Measurements from ENCODE around the gene NUDCD3. TPM values are rescaled to one million over a fixed set of nuclear protein-coding genes. Genes with fewer than 3 reads are reported as not detected.
A peak's percentile ranks its signal among the peaks of the same experiment; 100 is the strongest.

The NUDCD3 gene
- total RNA-seq, 1 donor from 2014 or later, result 35.4 TPM

DNA sequence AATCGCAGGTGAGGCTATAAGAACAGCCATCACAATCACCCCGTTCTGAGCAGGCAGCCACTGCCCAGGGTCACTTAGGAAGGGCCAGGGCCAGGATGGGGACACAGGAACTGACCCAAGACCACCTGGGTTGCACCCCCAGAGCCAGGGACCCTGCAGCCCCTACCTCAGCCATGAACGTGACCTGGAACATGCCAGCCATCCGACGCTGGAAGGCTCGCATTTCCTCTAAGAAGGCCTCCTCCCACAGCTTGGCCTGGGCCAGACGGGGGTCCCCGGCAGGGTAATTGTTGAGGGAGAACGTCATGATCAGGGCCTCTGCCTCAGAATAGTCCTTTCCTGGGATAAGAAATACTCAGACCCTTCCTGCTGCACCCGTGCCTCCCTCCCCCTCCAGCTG is 45.6 kb upstream of the NUDCD3 start:
- Mint-ChIP-seq H3K27ac (no peak overlapping the region), H3K36me3 (no peaks in the 10 kb centered on the region), H3K27me3 (ENCODE audit: insufficient read depth, low read depth) (peaks cover 4% of the 10 kb centered on the region), H3K4me3 (no peak overlapping the region), H3K4me1 (no peaks in the 10 kb centered on the region), H3K9me3 (no peaks in the 10 kb centered on the region)
- no peak overlapping the region for H3K27ac ChIP-seq
- no peaks in the 10 kb centered on the region for H3K27me3 ChIP-seq
- no peaks in the 10 kb centered on the region for H3F3A ChIP-seq (ENCODE audit: low read depth)
- TF ChIP-seq, protein P1, sequence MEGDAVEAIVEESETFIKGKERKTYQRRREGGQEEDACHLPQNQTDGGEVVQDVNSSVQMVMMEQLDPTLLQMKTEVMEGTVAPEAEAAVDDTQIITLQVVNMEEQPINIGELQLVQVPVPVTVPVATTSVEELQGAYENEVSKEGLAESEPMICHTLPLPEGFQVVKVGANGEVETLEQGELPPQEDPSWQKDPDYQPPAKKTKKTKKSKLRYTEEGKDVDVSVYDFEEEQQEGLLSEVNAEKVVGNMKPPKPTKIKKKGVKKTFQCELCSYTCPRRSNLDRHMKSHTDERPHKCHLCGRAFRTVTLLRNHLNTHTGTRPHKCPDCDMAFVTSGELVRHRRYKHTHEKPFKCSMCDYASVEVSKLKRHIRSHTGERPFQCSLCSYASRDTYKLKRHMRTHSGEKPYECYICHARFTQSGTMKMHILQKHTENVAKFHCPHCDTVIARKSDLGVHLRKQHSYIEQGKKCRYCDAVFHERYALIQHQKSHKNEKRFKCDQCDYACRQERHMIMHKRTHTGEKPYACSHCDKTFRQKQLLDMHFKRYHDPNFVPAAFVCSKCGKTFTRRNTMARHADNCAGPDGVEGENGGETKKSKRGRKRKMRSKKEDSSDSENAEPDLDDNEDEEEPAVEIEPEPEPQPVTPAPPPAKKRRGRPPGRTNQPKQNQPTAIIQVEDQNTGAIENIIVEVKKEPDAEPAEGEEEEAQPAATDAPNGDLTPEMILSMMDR (IDR thresholded peaks at IDR 0.05), result no peak
- TF ChIP-seq EZH2 (IDR thresholded peaks at IDR 0.05) (no peak), EZH2phosphoT487 (IDR thresholded peaks at IDR 0.05) (no peak)
- no peak overlapping the region for H2AFZ ChIP-seq (replicated peaks)
- DNase-seq (ENCODE audit: low spot score), result no peak
- H4K20me1 ChIP-seq (ENCODE audit: low read depth), result no peaks in the 10 kb centered on the region
- H3K36me3 ChIP-seq, result no peaks in the 10 kb centered on the region
- no peaks in the 10 kb centered on the region for H3K79me2 ChIP-seq (ENCODE audit: low read depth)
- no peaks in the 10 kb centered on the region for H3K9me3 ChIP-seq (ENCODE audit: low read depth)
- H3K9ac ChIP-seq, result no peak overlapping the region
- H3K4me2 ChIP-seq, result no peak overlapping the region
- no peak overlapping the region for H3K4me3 ChIP-seq
- no peaks in the 10 kb centered on the region for H3K4me1 ChIP-seq

GRCh38 chr7:44535348-44536064 is 45.0 kb upstream of the NUDCD3 start:
- Mint-ChIP-seq H3K9me3 (no peaks in the 10 kb centered on the region), H3K36me3 (no peaks in the 10 kb centered on the region), H3K27me3 (ENCODE audit: insufficient read depth, low read depth) (peaks cover 4% of the 10 kb centered on the region), H3K27ac (no peak overlapping the region), H3K4me1 (no peaks in the 10 kb centered on the region), H3K4me3 (no peak overlapping the region)
- H3K4me3 ChIP-seq, result no peak overlapping the region
- H3K36me3 ChIP-seq, result no peaks in the 10 kb centered on the region
- H3K4me1 ChIP-seq, result no peaks in the 10 kb centered on the region
- no peak for DNase-seq (ENCODE audit: low spot score)
- H4K20me1 ChIP-seq (ENCODE audit: low read depth), result no peaks in the 10 kb centered on the region
- no peaks in the 10 kb centered on the region for H3F3A ChIP-seq (ENCODE audit: low read depth)
- H3K27ac ChIP-seq, result no peak overlapping the region
- H3K79me2 ChIP-seq (ENCODE audit: low read depth), result no peaks in the 10 kb centered on the region
- H3K27me3 ChIP-seq, result no peaks in the 10 kb centered on the region
- no peak overlapping the region for H3K4me2 ChIP-seq
- H3K9ac ChIP-seq, result no peak overlapping the region
- no peak overlapping the region for H2AFZ ChIP-seq (replicated peaks)
- TF ChIP-seq EZH2phosphoT487 (IDR thresholded peaks at IDR 0.05), result no peak
- TF ChIP-seq EZH2 (IDR thresholded peaks at IDR 0.05), result no peak
- H3K9me3 ChIP-seq (ENCODE audit: low read depth), result no peaks in the 10 kb centered on the region

DNA sequence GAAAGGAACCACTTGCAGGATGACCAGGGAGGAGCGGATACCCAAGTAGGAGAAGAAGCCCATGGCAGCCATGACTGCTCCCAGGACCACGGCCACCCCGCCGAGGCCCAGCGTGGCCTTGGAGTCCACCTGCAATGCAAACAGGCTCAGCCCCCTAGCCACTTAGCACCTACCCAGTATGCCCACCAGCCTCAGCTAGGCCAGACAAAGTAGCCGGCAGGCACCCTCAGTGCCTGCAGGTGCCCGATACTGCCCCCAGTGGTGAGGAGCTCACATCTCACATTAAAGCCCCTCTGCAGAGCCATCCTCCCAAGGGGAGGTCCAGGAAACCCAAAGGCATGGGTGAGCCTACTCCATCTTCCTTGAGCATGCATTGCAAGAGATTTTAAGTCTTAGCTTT is 44.0 kb upstream of the NUDCD3 start:
- DNase-seq (ENCODE audit: low spot score), result peak; percentile 82
- Histone ChIP-seq H3K79me2 (ENCODE audit: low read depth) (no peaks in the 10 kb centered on the region), H3K36me3 (no peaks in the 10 kb centered on the region), H3K27ac (no peak overlapping the region), H3K9ac (no peak overlapping the region), H3K4me1 (no peaks in the 10 kb centered on the region), H4K20me1 (ENCODE audit: low read depth) (no peaks in the 10 kb centered on the region), H3F3A (ENCODE audit: low read depth) (no peaks in the 10 kb centered on the region), H3K27me3 (no peaks in the 10 kb centered on the region), H3K9me3 (ENCODE audit: low read depth) (no peaks in the 10 kb centered on the region), H3K4me3 (no peak overlapping the region), H3K4me2 (no peak overlapping the region), H2AFZ (replicated peaks) (peak overlapping the region; percentile 82)
- no peak overlapping the region for H3K27ac Mint-ChIP-seq
- no peaks in the 10 kb centered on the region for H3K36me3 Mint-ChIP-seq
- TF ChIP-seq, protein P1 (IDR thresholded peaks at IDR 0.05), result peak; percentile 80
- TF ChIP-seq EZH2 (IDR thresholded peaks at IDR 0.05) (no peak), EZH2phosphoT487 (IDR thresholded peaks at IDR 0.05) (no peak)
- no peak overlapping the region for H3K4me3 Mint-ChIP-seq
- peaks cover 4% of the 10 kb centered on the region for H3K27me3 Mint-ChIP-seq (ENCODE audit: insufficient read depth, low read depth)
- no peaks in the 10 kb centered on the region for H3K9me3 Mint-ChIP-seq
- H3K4me1 Mint-ChIP-seq, result no peaks in the 10 kb centered on the region

DNA sequence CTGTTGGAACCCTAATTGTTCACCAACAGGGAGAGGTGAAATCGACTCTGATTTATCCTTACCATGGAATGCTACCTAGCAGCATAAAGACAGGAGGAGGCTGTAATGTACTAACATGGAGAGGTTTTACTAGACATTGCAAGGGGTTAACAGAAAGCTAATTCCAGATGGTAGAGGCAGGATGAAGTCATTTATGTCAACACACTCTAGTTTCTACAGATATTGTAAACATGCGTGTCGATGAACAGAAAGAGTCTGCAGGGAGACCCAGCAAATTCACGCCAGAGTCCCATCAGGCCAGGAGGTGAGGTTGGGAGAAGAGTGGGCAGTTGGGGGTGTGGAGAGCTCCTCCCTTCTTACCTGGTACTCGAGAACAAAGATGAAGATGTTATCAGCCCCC is 43.6 kb upstream of the NUDCD3 start:
- H3K27ac Mint-ChIP-seq, result no peak overlapping the region

More for the DNA sequence above, 43.6 kb upstream of the NUDCD3 start:
- H3K36me3 Mint-ChIP-seq, result no peaks in the 10 kb centered on the region
- H3K79me2 ChIP-seq (ENCODE audit: low read depth), result no peaks in the 10 kb centered on the region
- H3K4me2 ChIP-seq, result no peak overlapping the region
- H3K9ac ChIP-seq, result no peak overlapping the region
- H3K9me3 ChIP-seq (ENCODE audit: low read depth), result no peaks in the 10 kb centered on the region
- no peaks in the 10 kb centered on the region for H3K4me1 ChIP-seq
- H3K27me3 ChIP-seq, result no peaks in the 10 kb centered on the region
- H4K20me1 ChIP-seq (ENCODE audit: low read depth), result no peaks in the 10 kb centered on the region
- H3K27me3 Mint-ChIP-seq (ENCODE audit: insufficient read depth, low read depth), result peaks cover 4% of the 10 kb centered on the region
- no peak overlapping the region for H3K4me3 Mint-ChIP-seq
- no peaks in the 10 kb centered on the region for H3K36me3 ChIP-seq
- no peak for TF ChIP-seq EZH2phosphoT487 (IDR thresholded peaks at IDR 0.05)
- no peak for TF ChIP-seq EZH2 (IDR thresholded peaks at IDR 0.05)
- TF ChIP-seq, protein P1 (IDR thresholded peaks at IDR 0.05), result no peak
- DNase-seq (ENCODE audit: low spot score), result no peak
- H3K27ac ChIP-seq, result no peak overlapping the region
- H3F3A ChIP-seq (ENCODE audit: low read depth), result no peaks in the 10 kb centered on the region
- no peak overlapping the region for H3K4me3 ChIP-seq
- no peaks in the 10 kb centered on the region for H3K9me3 Mint-ChIP-seq
- H2AFZ ChIP-seq (replicated peaks), result peak overlapping the region; percentile 82
- no peaks in the 10 kb centered on the region for H3K4me1 Mint-ChIP-seq
